PC-9 (cell line): ENCODE results near the gene TAOK1.

Source experiments
- EZH2 ChIP-seq: fragments of 200-600 bp; sonication (generic); IDR thresholded peaks from 2 replicates; pipeline ENCODE4 v1.8.0; 2017; ENCODE audit warnings: antibody characterized with exemption, low read depth
- TF ChIP-seq, protein P1 (sequence below): fragments of 200-600 bp; sonication (generic); conservative IDR thresholded peaks from 2 replicates; pipeline ENCODE4 v1.6.1; 2017; ENCODE audit warnings: mixed run types, antibody characterized with exemption, mild to moderate bottlenecking, moderate library complexity

DNA sequence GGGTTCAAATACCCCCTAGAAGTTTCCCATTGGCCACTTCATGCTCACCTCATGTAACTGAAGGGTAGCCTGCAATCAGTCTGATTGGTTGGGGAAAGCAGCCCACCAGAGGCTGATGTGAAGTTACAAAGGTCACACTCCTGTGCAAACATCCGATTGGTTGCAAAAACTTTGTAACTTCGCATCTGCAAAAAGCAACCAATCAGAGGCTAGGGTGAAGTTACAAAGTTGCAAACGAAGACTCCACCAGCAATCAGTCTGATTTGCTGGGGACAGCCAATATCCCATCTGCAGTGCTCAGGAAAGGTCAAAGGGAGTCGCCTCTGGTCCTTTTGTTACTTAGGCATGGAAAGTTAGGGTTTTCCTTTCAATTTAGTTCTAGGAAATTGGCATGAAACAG is 40.1 kb downstream of the TAOK1 start:
- TF ChIP-seq, protein P1, sequence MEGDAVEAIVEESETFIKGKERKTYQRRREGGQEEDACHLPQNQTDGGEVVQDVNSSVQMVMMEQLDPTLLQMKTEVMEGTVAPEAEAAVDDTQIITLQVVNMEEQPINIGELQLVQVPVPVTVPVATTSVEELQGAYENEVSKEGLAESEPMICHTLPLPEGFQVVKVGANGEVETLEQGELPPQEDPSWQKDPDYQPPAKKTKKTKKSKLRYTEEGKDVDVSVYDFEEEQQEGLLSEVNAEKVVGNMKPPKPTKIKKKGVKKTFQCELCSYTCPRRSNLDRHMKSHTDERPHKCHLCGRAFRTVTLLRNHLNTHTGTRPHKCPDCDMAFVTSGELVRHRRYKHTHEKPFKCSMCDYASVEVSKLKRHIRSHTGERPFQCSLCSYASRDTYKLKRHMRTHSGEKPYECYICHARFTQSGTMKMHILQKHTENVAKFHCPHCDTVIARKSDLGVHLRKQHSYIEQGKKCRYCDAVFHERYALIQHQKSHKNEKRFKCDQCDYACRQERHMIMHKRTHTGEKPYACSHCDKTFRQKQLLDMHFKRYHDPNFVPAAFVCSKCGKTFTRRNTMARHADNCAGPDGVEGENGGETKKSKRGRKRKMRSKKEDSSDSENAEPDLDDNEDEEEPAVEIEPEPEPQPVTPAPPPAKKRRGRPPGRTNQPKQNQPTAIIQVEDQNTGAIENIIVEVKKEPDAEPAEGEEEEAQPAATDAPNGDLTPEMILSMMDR: no peak
- no peak for TF ChIP-seq EZH2
